GM19023 (cell line): ENCODE measurements around the gene UFC1.

Source experiments
- ATAC-seq: cut with Tn5 transposase; IDR thresholded peaks from one replicate; pipeline ENCODE4 v1.9.1; 2021; ENCODE audit warnings: mild to moderate bottlenecking, moderate library complexity; ENCODE audit not compliant: unreplicated experiment

Gene UFC1

DNA sequence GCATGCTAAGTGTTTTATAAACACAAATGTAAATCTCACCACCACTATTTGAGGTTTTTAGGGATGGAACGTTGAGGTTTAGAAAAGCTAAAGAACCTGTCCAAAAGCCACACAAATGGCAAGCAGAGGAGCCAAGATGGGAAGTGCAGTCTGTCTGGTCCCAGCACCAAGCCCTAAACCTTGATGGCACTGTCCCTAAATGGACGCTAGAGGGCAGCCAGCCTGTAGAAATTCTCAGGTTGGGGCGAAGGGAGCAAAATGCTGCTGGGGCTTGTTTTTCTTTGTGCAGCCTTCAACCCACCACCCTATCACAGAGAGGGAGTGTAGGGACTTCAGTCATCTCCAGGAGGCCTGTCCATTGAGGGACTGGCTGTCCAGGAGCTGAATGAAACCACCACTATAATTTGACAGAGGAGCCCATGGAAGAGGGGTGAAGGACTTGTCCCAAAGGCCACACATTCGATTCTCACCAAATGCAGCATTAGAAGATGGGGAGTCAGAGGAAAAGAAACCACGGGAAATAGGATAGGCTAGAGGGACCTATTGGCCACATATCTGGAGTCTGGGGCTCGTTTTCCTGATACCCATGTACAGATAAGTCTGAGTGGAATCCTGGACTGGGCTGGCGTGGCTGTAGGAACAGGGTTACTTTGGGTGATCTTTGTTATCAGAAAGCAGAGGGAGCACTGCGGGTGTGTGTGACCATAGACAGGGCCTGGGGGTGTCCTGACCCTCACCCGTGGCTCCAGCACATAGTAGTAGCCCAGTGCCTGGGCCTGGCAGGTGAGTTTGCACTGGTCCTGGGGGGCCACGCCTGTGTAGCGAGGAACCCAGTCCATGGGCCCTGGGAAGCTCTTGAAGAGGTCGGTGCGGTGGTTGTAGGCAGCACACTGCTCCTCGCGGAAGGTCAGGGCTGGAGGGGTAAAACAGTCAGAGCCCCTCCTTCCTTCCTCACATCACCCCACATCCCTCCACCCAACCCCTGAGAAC, 39.0 kb downstream of the UFC1 start:
- peak; percentile 63 for ATAC-seq

DNA sequence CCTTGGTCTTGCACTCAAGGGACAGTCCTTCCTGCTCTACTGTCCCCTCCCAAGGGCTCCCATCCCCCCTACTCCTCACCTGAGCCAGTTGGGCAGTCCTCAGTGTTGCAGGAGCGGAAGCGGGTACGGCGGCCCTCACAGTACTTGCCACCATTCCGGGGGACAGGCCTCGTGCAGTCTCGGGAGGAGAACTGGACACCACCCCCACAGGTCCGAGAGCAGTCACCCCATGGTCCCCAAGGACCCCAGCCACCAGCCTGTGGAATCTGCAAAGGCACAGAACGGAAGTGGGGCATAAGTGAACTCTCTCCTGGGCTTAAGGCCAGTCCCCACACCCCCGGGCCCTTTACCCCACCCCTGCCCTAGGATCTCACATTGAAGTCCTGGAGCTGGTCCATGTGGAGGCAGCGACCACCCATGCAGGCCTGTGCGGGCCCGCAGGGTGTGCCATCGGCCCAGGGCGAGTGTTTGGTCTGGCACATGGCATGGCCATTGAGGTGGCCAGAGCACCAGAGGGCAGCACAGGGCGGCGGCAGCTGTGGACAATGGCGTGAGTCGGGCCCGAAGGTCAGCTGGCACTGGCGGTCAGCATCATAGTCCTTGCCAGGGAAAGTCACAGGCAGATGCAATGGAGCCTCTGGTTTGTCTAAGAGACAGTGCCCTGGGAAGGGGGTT, 39.9 kb downstream of the UFC1 start:
- no peak for ATAC-seq

DNA sequence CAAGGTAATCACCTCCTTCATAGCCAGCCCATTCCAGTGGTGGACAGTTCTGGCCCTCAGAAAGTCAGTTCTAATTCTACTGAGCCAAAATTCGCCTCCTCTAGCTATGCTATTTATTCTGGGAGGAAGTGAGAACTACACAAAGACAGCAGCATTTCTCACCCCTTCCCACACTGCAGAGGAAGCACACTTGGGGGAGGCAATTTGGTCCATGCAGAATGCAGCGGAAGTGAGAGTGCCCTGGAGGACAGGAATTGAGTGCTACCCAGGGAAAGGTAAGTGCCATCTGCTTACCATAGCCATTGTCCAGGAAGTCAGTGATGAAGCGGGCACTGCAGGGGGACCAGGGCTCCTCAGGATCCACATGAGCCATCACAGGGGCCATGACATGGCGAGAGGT, 41.4 kb downstream of the UFC1 start:
- no peak for ATAC-seq

DNA sequence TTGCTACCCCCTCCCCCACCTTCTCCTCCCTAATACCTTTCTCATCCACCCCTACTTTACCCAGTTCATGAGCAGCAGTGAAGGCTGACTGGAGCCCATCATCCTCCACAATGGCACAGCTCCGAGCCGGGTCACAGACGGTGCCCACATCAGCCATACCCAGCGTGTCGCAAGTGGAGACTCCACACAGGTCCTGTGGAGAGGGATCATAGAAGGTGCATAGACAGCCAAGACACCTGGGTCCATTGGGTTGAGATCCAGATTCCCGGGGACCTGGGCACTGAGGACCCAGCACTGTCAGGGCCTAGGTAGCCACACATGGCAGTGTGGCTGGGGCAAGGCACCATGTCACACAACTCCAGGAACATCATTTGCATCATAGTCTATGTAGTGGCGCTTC, 42.3 kb downstream of the UFC1 start:
- no peak for ATAC-seq

DNA sequence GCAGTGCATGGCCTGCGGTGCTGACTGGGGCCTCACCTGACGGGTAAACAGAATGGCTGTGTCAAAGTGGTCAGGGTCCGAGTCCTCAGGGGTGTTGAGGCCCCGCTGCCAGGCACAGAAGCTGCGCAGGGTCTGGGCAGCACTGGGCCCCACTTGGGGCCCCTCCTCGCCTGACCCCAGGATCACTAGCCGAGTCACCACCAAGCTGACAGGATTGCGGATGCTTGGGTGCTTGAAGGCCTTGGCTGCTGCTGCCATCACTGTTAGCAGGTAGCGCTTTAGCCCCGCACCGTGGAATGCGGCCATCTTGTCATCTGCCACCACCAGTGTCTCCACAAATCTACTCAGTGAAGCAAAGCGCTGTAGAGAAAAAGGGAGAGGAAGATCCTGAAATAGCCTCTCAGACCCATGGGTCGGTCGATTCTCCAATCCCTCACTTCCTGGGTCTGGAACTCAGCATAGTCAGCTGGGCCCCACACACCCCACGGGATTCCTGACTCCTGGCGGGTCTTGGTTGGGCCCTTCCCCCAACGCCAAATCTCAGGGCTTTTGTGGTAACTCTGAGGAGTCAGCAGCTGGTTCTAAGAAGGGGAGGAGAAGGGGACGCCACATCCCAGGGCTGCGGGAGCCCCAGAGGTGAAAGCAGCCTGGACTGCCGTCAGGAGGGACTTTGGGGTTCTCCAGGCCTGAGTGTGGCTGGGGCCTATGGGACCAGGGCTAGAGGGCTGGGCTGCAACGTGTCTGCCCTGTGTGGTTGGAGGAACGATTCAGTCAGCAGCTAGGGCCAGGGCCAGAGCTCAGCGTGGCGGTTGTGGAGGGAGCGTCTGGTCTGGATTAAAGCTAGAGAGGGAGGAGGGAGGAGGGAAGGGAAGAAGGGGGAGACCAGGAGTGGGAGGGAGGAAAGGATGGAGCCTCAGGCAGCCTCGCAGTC, 43.0 kb downstream of the UFC1 start:
- no peak for ATAC-seq

DNA sequence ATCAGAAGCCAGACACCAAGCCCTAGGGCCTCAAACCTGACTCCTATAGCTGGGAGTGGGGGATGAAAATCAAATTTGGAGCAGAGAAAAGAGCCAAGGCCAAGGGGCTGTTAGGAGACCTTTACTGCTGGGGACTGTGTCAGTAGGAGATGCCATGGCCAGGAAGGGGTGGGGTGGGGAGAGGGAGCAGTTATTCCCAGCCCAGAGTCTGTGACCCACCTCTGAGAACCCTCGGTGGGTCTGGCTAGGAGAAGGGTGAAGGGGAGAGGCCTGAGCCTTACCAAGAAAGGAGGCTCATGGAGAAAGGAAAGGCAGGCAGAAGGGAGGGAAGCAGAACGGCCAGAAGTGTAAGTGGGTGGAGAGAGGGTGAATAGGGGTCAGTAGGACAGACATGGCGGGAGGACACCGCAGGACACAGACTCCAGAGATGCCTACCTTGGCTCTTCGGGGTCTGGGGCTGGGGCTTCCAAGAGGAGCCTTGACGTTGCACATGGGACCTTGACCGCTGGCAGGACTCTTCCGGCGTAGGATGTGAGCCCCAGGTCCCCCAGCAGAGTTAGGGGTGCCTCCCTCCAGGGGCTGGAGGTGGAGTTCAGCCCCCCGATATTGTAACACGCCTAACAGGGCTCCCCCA, 43.9 kb downstream of the UFC1 start:
- no peak for ATAC-seq

DNA sequence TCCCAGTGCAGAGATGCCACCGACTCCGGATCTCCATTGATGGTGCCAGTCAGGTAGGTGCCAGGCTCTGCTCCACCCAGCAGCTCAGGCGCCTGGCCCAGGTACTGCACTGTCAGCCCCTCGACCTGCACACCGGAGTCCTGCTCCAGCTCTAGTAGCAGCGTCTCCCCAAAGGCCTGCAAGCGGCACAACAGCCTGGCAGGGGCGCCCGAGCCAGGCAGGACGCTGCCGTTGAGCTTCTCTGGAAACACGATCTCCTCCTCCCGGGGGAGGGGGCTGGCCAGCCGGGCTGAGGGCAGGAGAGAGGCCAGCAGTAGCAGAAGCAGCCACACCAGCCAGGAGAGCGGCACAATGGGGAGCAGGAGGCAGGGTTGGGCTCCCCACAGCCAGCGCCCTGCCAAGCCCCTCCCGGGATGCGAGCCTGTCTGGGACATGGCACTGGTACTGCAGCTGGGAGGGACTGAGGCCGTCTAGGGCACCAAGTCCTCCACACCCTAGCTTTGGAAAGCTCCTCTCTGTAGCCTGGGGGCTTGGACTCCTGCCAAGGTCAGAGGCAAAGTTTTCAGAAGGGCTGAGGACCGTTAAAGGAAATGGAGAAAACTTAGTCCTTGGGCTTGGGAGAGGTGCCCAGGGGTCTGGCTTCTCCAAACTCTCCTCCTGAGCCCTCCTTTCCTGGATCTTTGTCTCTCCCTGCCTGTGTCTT, 44.6 kb downstream of the UFC1 start:
- ATAC-seq = no peak

DNA sequence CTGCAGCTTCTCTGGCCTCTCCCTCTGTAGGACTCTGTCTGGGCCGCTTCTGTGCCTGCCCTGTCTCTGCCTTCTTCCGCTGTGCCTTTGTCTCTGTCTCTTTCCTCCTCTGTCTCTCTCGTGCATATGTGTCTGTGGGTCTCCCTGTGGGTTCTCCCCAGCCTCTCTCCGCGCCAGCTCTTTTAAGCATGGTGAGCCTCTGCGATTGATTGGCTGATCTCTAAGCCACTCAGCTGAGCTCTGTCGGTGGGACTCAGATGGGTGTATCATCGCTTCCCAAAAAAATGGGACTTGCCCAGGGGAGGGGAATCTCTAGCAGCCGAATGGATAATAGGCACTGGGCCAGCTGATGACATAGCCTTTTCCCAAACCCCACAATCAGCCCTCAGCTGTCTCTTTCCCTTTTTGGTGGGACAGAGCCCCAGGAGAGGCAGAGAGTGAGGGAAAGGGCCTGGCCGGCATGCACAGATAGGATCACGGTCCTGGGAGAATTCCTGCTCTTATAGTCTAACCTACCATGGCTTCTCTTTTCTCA, 45.2 kb downstream of the UFC1 start, which contains the start of gene ADAMTS4:
TSS of gene ADAMTS4 (minus strand) at position 158 of the 535 bp plus-strand sequence. CDS start 427 bp downstream, outside the sequence.
- no peak for ATAC-seq

DNA sequence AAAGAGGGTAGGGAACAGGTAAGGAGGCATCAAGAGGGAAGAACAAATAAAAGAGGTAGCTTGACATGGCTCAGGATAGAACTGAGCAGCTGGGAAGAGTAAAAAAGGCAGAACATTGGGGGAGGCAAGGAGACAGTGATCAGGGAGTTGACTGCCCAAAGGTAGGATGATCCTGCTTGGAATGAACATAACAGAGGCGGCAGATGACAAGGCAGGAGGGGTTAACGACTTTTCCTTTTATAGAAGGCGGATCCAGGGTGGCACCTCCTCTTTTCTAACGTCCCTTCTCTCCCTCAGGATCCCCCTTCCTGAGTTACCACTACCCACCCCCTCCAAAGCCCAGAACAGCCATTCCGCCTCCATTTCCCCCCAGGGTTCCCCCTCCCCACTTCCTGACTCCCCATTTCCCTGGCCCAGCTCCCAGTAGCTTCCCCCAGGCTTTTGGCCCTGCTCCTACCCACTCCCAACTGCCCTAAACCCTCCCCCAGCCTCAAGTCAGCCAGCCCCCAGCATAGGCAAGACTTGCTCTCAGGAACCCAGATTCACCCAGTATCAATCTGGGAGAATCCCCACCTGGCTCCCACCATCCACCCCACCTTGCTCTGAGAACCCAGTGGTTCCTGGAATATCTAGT, 45.8 kb downstream of the UFC1 start:
- ATAC-seq = no peak

DNA sequence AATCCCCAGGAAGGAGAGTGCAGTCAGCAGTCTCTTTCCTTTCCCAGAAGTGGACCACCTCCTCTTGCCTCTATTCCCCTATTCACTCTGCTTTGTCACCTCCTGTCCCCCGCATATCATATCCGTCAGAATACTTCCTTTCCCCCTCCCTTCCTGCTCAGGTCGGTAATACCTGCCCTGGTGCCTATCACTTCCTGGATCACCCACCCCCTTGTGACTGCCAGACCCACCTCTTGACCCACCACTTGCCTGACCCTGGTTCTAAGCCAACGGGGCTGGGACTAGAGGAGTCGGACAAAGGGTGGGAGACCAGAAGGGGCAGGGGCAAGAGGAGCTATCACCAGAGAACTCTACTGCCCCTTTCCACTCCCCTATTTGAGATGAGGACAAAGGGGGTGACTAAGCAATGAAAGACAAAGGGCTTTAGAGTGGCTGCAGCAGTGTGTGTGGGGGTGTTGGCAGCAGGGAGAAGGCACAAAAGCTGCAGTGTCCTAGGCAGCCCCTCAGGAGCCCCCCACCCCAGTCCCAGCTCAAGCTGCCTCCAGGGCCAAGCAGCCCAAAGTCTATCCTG, 46.7 kb downstream of the UFC1 start:
- no peak for ATAC-seq

DNA sequence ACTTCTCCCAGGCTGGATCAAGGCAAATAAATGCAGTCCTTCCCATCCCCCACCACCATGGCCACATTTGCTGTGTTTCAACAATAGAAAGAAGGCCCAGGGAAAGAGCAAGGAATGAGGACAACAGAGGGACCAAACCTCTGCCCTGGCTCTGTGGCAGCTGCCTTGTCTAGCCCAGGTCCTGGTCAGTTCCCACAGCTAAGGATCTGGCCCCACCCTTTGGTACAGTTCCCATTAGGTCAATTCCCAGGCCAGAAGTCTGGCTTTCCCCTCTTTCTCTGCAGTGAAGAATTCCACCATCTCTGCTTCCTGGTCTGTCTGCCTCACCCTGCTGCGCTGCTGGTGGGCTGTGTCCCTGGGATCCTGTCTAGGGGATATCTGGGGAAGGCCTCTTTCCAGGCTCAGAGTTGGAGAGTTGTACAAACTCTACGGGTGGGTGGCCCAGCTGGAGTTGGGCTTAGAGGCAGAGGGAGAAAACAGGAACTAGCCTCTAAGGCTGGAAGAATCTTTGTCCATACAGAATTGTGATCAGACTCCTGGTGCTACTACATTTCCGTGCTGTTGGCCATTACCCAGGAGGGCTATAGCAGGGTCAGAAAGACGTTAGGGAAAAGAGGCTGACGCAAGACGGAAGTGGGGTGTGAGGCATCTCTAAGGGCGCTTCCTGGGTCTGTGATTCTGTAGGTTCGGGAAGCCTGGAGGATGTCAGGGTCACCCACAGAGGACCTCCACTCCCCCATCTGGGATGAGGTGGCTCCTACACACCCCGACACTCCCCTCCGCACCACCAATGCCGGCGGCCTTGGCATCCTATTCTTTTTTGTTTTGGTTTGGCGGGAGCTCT, 47.4 kb downstream of the UFC1 start:
- ATAC-seq = no peak

DNA sequence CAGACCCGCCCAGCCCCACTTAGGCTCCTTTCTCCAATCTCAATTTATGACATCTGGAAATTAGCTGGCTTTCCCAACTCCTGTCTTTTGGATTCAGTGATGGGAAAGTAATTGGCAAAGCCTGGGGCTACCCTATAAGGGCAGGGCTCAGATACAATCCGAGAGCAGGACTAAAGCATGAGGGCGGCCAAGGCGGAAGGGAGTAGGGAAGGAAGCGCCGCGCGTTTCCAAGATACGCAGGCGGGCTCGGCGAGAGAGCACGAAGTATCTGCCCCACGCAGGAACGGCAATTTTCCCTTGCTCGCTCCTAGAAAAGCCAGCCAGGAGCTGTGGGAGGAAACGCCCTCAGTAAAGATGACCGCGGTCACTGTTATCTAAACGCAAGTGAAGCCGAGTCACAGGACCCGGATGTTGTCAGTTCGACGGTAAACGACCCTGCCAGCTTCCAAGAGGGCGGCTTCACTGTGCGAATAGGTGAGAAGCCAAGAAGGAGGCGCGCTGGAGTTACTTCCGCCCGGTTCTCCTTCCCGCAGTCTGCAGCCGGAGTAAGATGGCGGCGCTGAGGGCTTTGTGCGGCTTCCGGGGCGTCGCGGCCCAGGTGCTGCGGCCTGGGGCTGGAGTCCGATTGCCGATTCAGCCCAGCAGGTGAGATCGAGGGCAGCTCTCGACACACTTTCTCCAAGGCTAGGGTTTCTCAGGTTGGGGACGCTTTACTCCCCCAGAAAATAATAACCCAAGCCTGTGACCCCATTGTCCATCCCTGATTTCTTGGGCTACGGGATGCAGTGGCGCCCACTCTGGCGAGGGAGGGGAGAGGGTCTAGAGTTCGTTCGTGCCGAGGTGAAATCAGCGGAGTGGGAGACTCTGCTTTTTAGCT, 48.3 kb downstream of the UFC1 start, which contains the start of gene NDUFS2:
TSS of gene NDUFS2 (plus strand) at position 532 of the 877 bp plus-strand sequence. CDS start at position 551, 19 bp downstream.
- peak; percentile 97 for ATAC-seq

DNA sequence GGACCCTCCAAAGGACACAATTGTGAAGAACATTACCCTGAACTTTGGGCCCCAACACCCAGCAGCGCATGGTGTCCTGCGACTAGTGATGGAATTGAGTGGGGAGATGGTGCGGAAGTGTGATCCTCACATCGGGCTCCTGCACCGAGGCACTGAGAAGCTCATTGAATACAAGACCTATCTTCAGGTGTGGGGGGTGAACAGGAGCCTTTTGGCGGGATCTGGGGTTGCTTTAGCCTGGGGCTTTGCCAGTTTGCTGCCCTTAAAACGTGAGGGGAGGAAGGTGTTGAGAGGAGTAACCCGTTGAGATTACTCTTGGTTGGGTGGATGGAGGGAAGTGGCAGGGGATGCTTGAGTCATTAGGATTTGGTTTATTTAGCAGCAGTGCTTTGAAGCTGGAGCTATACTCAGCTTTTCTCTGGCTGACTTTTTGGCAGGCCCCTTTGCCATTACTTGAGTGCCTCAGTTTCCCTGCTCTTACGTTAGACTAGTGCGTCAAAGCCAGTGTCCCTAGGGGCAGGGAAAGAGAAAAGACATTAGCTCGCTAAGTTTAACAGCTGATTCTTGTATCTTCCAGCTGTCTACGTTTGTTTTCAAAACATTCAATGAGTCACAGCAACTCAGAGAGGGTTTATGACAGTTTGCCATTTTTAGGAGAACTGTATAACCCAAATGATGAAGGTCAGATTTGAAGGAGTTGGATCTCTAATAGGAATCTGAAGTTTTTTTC, 52.8 kb downstream of the UFC1 start:
- no peak for ATAC-seq

DNA sequence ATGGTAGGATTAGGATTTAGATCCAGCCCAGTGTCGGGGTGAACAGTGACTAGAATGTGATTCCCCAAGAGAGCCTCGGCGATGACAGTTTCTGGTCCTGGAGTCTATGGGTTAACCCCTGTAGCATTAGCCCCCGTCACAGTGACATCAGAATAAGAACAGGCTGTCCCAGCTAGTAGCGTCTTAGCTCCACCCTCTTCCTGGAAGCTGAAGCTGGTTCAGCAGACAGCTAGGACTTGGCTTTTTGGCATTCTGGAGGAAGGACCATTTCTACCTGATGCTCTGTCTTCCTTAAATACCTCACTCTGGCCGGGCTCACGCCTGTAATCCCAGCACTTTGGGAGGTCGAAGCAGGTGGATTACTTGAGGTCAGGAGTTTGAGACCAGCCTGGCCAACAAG, 53.4 kb downstream of the UFC1 start:
- ATAC-seq = no peak
